Posterior cingulate gyrus (tissue), 11 donors: ENCODE measurements around the gene TMEM11.

Experiments used
- DNase-seq, 10 donors: peaks; one replicate each; pipeline versions ENCODE4 v3.0.0 to v3.0.0-alpha.2; 2020 to 2021; ENCODE audit warnings: mixed read lengths in 3 of 10
- intact Hi-C: fragments of 100-400 bp; cut with DNase I; formaldehyde crosslinking; loops from one replicate; pipeline ENCODE4 v1.15.1; 2023

Gene TMEM11

GRCh38 chr17:21166595-21167210 is 47.3 kb downstream of the TMEM11 start:
- DNase-seq = no peak
- intact Hi-C loops = no loop called here

GRCh38 chr17:21165922-21166594 is 47.9 kb downstream of the TMEM11 start:
- intact Hi-C loops = no loop called here
- no peak for DNase-seq

- no peak for DNase-seq
- intact Hi-C loops = no loop called here
These were observed 49.3 kb downstream of the TMEM11 start for GRCh38 chr17:21164620-21165019.

- intact Hi-C loops = no loop called here
- DNase-seq = no peak
These were observed 49.7 kb downstream of the TMEM11 start for GRCh38 chr17:21164216-21164615.

- no peak for DNase-seq
- intact Hi-C loops = no loop called here
These were observed 50.9 kb downstream of the TMEM11 start for GRCh38 chr17:21163101-21163500.

GRCh38 chr17:21162394-21162775 is 51.6 kb downstream of the TMEM11 start:
- DNase-seq = no peak
- intact Hi-C loops = no loop called here

GRCh38 chr17:21161498-21162393 is 52.2 kb downstream of the TMEM11 start:
- no peak for DNase-seq
- intact Hi-C loops = no loop called here

GRCh38 chr17:21160401-21160800 is 53.6 kb downstream of the TMEM11 start:
- no peak for DNase-seq
- intact Hi-C loops = no loop called here

- intact Hi-C loops = no loop called here
- DNase-seq = no peak
These were observed 56.2 kb downstream of the TMEM11 start for GRCh38 chr17:21157586-21158370.

- DNase-seq = no peak
- intact Hi-C loops = no loop called here
These were observed 61.2 kb downstream of the TMEM11 start for GRCh38 chr17:21152731-21153130.

GRCh38 chr17:21149621-21150020 is 64.3 kb downstream of the TMEM11 start:
- no peak for DNase-seq
- intact Hi-C loops = no loop called here
